Uterus (tissue), 4 donors: Measurements from ENCODE around the gene ZFYVE28. TPM values are rescaled to one million over a fixed set of nuclear protein-coding genes. Genes with fewer than 3 reads are reported as not detected.

Experiments
- DNase-seq, 2 donors: peaks; one replicate each; pipeline ENCODE4 v3.0.0-alpha.2; 2019 to 2020
- H3K27ac ChIP-seq, 2 donors: fragments of 200-600 bp; sonication (generic); 1 replicate in 1 of 2; 2 replicates in 1 of 2; pipeline ENCODE4 v1.5.1; 2016 to 2018
- H3K27me3 ChIP-seq, 2 donors: fragments of 200-600 bp; sonication (generic); one replicate each; pipeline ENCODE4 v1.5.1; 2018 to 2019; ENCODE audit warnings: control low read depth in 1 of 2
- H3K36me3 ChIP-seq, 2 donors: fragments of 200-600 bp; sonication (generic); one replicate each; pipeline ENCODE4 v1.5.1; 2019; ENCODE audit warnings: control low read depth in 1 of 2
- H3K4me1 ChIP-seq, 2 donors: fragments of 200-600 bp; sonication (generic); one replicate each; pipeline ENCODE4 v1.5.1; 2018 to 2019; ENCODE audit warnings: control low read depth in 1 of 2
- H3K4me3 ChIP-seq, 2 donors: fragments of 200-600 bp; sonication (generic); 1 replicate in 1 of 2; 2 replicates in 1 of 2; pipeline ENCODE4 v1.5.1; 2018 to 2019; ENCODE audit warnings: mild to moderate bottlenecking in 1 of 2
- H3K9me3 ChIP-seq, 2 donors: fragments of 200-600 bp; sonication (generic); one replicate each; pipeline ENCODE4 v1.5.1; 2019; ENCODE audit warnings: control low read depth in 1 of 2
- CTCF ChIP-seq, 4 experiments: fragments of 200-600 bp in 2 of 4; fragments of 450-650 bp in 2 of 4; sonication (generic) in 2 of 4; IDR thresholded peaks; one replicate each; pipeline ENCODE4 v1.5.1; 2016 to 2019; ENCODE audit warnings: antibody characterized with exemption in 4 of 4, mild to moderate bottlenecking in 2 of 4, moderate library complexity in 1 of 4
- POLR2A ChIP-seq, 2 donors: fragments of 450-650 bp; IDR thresholded peaks; one replicate each; pipeline ENCODE4 v1.6.1; 2016; ENCODE audit warnings: antibody characterized with exemption in 2 of 2, mild to moderate bottlenecking in 1 of 2, moderate library complexity in 1 of 2
- intact Hi-C: fragments of 100-400 bp; cut with DNase I; formaldehyde crosslinking; loops from one replicate; pipeline ENCODE4 v1.15.1; 2023; ENCODE audit warnings: low total_unique reads
- total RNA-seq, 4 donors: library from RNA; depleted of rRNA in 3 of 4; stranded (reverse); fragments of >200 nt in 3 of 4; gene quantifications; one replicate each; pipeline versions ENCODE4 v1.1.0 to v1.2.4, GENCODE V29; 2014 to 2023
- donor health status: DM: yes; HTN: yes; CAD: no.

The ZFYVE28 gene
- total RNA-seq, 4 donors from 2014 or later: 5.4 to 16.7 (median 13.4) TPM

GRCh38 chr4:2364654-2365053 lies 53.8 kb downstream of the ZFYVE28 start:
- DNase-seq: peak in 1 of 2 donors; percentile 61
- intact Hi-C loops: no loop called here

GRCh38 chr4:2363951-2364653 lies 54.3 kb downstream of the ZFYVE28 start:
- Histone ChIP-seq H3K36me3 (no peaks in the 10 kb centered on the region), H3K27ac (no peak overlapping the region), H3K4me1 (peaks cover 0 to 4% of the 10 kb centered on the region in 2 donors), H3K27me3 (no peaks in the 10 kb centered on the region), H3K9me3 (no peaks in the 10 kb centered on the region), H3K4me3 (peak overlapping the region; percentile 44 to 45)
- TF ChIP-seq POLR2A (IDR thresholded peaks at IDR 0.05): no peak
- TF ChIP-seq CTCF (IDR thresholded peaks at IDR 0.05): no peak
- intact Hi-C loops: no loop called here
- DNase-seq: no peak

More at GRCh38 chr4:2364654-2365053, 53.8 kb downstream of the ZFYVE28 start:
- Histone ChIP-seq H3K4me1 (peaks cover 0 to 4% of the 10 kb centered on the region in 2 donors), H3K36me3 (no peaks in the 10 kb centered on the region), H3K4me3 (peak overlapping the region; percentile 44 to 45), H3K9me3 (no peaks in the 10 kb centered on the region), H3K27ac (no peak overlapping the region), H3K27me3 (no peaks in the 10 kb centered on the region)
- no peak for TF ChIP-seq CTCF (IDR thresholded peaks at IDR 0.05)
- peak in 1 of 2 donors; percentile 28 for TF ChIP-seq POLR2A (IDR thresholded peaks at IDR 0.05)

GRCh38 chr4:2363056-2363721 lies 55.3 kb downstream of the ZFYVE28 start:
- no peak for TF ChIP-seq POLR2A (IDR thresholded peaks at IDR 0.05)
- Histone ChIP-seq H3K4me1 (peaks cover 0 to 4% of the 10 kb centered on the region in 2 donors), H3K4me3 (no peak overlapping the region), H3K27me3 (no peaks in the 10 kb centered on the region), H3K9me3 (no peaks in the 10 kb centered on the region), H3K27ac (no peak overlapping the region), H3K36me3 (no peaks in the 10 kb centered on the region)
- intact Hi-C loops: no loop called here
- no peak for DNase-seq

DNA sequence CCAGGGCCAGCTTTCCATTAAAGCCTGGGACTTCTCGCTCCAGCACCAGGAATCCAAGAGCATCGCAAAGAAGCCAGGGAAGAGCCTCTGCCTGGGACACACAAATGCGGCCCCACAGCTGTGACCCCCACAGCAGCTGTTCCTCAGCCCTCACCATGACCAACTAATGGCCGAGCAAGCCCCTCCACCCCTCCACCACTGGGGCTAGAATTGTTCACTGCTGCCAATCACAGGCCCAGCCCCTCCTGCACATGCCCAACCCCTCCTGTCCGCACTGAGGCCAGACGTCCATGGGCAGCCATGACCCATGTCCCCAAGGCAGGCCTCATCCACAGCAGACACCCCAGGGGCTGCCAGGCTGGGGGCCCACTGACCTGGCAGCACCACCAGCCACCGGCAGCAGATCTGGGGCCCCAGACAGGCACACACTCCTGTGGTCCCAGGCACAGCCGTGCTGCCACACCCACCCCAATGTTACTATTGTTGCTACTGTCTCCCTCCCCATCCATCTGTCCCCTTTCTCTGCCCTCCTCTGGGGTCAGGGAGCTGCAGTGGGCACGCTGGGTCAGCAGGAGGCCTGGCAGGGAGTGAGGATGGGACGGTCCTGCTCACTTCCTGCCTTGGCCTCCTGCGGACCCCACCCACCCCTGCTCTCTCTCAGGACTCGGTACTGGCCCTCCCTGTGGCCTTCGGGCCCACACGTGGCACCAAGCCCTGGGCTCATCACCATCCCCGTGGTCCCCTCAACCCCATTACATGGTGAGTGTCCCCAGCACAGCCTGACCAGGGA lies 56.0 kb downstream of the ZFYVE28 start:
- Histone ChIP-seq H3K27ac (no peak overlapping the region), H3K4me3 (no peak overlapping the region), H3K9me3 (no peaks in the 10 kb centered on the region), H3K27me3 (no peaks in the 10 kb centered on the region), H3K36me3 (no peaks in the 10 kb centered on the region), H3K4me1 (peaks cover 0 to 4% of the 10 kb centered on the region in 2 donors)
- intact Hi-C loops: no loop called here
- TF ChIP-seq POLR2A (IDR thresholded peaks at IDR 0.05): no peak
- TF ChIP-seq CTCF (IDR thresholded peaks at IDR 0.05): no peak
- DNase-seq: no peak

DNA sequence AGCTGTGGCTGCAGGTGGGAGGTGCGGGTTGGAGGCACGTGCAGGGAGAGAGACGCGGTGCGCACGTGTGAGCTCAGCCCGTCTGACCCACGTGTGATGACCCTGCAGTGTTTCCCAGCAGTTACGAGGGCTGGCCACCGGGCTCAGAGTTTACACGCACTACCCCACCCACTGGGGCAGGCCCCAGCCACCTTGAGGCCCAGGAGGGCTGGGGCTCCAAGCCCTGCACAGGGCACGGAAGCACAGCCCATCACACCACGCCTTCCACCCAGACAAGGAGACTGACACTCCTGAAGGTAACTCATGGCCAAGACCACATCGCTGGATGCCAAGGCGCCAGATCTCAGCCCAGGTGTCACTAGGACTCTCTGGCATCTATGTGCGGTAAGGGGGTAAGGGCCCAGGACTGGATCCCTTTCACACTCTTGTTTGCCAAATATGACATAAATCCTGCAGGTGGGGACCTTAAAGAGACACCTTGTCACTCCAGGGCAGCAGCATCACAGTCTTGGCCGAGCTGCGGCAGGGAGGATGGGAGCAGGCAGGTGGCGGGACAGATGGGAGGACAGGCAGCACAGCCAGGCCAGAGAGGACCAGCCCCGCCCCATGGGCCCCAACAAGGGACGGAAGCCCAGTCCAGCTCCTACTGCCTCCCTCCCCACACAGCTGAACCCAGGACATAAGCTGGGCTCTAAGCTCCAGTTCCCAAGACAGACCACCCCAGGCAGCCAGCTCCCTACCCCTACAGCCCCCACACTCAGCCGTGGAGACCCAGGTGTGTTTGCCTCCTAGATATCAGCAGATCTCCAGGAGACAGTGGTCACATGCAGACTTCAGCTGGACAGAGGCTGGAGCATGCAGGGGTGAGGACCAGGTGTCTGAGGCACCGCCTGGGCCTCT lies 56.8 kb downstream of the ZFYVE28 start:
- intact Hi-C loops: no loop called here
- H3K27me3 ChIP-seq: no peaks in the 10 kb centered on the region

More for the DNA sequence above, 56.8 kb downstream of the ZFYVE28 start:
- TF ChIP-seq CTCF (IDR thresholded peaks at IDR 0.05): no peak
- TF ChIP-seq POLR2A (IDR thresholded peaks at IDR 0.05): no peak
- H3K4me1 ChIP-seq: peaks cover 0 to 4% of the 10 kb centered on the region in 2 donors
- no peak for DNase-seq
- H3K9me3 ChIP-seq: no peaks in the 10 kb centered on the region
- no peak overlapping the region for H3K27ac ChIP-seq
- H3K4me3 ChIP-seq: no peak overlapping the region
- no peaks in the 10 kb centered on the region for H3K36me3 ChIP-seq
